Cardiac fibroblast (primary cell): ENCODE data around the gene TCP10L.
"Not testable (repeated sequence)": the region's sequence is repeated elsewhere in the genome, so short reads cannot be mapped to it uniquely, and the experiment has no call there.

Experiments used
- DNase-seq, 2 donors: peaks; one replicate each; pipeline versions ENCODE4 v3.0.0 to v3.0.0-alpha.2; 2010; ENCODE audit warnings: low read depth in 2 of 2
- H3K4me3 ChIP-seq, 2 donors: replicated peaks in 1 of 2; 1 replicate in 1 of 2; 2 replicates in 1 of 2; pipeline ENCODE4 v1.5.1; 2011; ENCODE audit warnings: low read depth in 2 of 2, low read length in 2 of 2, mild to moderate bottlenecking in 2 of 2, moderate library complexity in 1 of 2
- TF ChIP-seq, protein P1 (sequence below): IDR thresholded peaks from one replicate; pipeline ENCODE4 v1.5.1; 2011; ENCODE audit warnings: low read depth, mild to moderate bottlenecking, low read length, inconsistent platforms

Gene TCP10L

DNA sequence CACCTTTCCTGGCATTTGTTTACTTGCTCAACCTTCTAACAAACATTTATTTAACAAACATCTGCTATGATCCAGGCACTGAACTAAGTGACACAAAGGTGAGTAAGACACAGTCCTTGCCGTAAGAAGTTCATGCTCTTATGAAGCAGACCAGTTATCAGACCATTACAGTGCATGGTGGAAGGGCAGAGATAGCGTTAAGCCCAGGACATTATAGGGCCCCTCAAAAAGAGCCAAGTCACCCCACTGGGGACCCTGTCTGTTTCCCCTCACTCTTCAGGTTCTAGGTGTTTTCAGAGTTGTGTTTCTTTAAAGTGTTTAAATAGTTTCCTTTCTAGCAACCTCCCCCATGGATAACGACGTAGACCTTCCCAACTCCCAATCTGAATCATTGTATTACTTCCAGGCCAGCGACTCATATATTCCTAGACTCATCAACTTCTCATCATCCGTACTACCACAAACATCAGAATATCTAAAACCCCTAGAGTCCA is 39.3 kb downstream of the TCP10L start:
- no peak overlapping the region for H3K4me3 ChIP-seq
- TF ChIP-seq, protein P1, sequence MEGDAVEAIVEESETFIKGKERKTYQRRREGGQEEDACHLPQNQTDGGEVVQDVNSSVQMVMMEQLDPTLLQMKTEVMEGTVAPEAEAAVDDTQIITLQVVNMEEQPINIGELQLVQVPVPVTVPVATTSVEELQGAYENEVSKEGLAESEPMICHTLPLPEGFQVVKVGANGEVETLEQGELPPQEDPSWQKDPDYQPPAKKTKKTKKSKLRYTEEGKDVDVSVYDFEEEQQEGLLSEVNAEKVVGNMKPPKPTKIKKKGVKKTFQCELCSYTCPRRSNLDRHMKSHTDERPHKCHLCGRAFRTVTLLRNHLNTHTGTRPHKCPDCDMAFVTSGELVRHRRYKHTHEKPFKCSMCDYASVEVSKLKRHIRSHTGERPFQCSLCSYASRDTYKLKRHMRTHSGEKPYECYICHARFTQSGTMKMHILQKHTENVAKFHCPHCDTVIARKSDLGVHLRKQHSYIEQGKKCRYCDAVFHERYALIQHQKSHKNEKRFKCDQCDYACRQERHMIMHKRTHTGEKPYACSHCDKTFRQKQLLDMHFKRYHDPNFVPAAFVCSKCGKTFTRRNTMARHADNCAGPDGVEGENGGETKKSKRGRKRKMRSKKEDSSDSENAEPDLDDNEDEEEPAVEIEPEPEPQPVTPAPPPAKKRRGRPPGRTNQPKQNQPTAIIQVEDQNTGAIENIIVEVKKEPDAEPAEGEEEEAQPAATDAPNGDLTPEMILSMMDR: no peak
- peak in 1 of 2 donors; percentile 42 for DNase-seq

DNA sequence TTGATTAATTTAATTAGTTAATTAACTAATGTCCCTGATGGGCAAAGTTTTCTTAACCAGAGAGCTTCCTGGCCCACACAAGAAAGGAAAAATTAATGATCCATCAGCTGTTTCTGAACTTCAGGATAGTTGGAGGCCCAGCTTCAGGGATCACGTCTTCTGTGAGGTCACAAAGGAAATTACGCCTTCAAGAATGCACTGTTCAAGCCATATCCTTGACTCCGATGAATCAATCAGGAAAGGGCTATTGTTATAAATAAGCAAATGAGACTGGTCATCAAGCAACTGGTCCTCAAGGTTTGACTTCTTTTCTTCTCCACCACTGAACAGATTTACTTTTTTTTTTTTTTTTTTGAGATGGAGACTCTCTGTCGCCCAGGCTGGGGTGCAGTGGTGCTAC is 40.6 kb downstream of the TCP10L start:
- no peak overlapping the region for H3K4me3 ChIP-seq
- TF ChIP-seq, protein P1: no peak
- peak; percentile 31 to 81 for DNase-seq

DNA sequence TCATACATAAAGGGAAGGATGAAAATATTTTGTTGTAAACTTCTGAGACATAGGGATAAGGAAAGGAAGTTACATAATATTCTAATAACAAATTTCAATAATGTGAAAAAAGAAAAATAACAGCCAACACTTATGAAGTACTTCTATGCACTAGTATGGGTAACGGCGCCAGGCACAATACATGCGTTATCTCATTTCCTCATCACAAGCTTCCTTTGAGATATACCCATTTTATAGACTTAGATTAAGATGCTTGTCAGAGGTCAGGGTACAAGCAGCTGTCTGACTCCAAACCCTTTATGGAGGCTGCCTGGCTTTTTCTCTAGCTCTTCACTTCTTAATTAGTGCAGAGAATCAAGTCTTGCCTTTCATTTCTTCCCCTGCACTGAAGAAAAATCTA is 41.3 kb downstream of the TCP10L start:
- TF ChIP-seq, protein P1: no peak
- no peak for DNase-seq
- no peak overlapping the region for H3K4me3 ChIP-seq

DNA sequence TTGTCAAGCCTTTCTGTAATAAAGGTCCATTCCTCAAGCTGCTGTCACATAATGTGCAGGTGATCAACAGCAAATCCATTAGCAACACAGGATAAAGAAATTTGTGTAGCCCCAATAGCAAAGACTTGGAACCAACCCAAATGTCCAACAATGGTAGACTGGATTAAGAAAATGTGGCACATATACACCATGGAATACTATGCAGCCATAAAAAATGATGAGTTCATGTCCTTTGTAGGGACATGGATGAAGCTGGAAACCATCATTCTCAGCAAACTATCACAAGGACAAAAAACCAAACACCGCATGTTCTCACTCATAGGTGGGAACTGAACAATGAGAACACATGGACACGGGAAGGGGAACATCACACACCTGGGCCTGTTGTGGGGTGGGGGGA is 42.3 kb downstream of the TCP10L start:
- DNase-seq: not testable (repeated sequence)

DNA sequence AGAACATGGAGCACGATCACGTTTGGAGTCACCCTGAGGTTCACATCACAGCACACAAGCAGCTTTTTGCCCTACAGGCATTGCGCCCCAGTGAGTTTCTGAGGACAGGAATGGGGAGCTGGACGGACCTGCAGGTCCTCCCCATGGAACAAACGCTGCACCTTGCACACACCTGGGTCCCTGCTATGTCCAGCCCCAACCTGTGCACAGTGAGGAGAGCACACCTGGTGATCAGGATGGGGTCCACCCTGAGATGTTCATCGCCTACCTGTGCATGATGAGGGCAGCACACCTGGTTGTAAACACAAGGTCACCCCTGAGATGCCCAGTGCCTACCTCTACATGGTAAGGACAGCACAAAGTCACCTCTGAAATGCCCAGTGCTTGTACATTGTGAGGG is 45.9 kb downstream of the TCP10L start:
- TF ChIP-seq, protein P1: no peak
- no peak overlapping the region for H3K4me3 ChIP-seq
- no peak for DNase-seq

More for the DNA sequence above, 42.3 kb downstream of the TCP10L start:
- not testable (repeated sequence) for H3K4me3 ChIP-seq

DNA sequence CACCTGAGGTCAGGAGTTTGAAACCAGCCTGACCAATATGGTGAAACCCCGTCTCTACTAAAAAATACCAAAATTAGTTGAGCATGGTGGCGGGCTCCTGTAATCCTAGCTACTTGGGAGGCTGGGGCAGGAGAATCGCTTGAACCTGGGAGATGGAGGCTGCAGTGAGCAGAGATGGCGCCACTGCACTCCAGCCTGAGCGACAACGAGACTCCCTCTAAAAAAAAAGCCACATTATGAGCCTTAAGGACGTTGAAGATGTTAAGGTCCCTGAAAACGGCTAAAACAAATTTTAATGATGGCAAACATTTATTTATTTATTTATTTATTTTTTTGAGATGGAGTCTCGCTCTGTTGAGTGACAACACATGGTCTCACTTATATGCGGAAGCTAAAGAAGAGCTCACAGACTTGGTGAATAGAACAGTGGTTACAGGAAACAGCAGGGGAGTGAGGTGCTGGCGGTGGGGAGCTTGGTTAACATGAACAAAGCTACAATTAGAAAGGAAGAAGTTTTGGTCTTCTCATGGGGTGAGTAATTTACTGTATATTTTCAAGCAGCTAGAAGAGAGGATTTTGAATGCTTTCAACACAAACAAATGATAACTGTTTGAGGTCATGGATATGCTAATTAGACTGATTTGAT is 47.1 kb downstream of the TCP10L start:
- no peak for DNase-seq
- TF ChIP-seq, protein P1: no peak
- H3K4me3 ChIP-seq: no peak overlapping the region

DNA sequence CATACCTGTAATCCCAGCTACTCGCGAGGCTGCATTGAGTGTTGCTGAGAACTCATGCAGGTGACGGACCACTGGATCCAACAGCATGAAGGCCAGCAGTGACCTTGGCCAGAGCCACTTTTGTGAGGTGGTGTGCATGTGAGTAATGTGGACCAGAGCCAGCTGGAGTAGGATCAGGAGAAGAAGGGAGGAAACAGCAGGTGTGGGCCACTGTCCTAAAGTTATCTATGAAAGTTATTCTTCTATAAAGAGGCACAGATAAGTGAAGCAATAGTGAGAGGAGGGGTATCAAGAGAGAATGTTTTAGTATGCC is 47.8 kb downstream of the TCP10L start:
- TF ChIP-seq, protein P1: no peak
- no peak overlapping the region for H3K4me3 ChIP-seq
- no peak for DNase-seq
